ENCODE results near the gene ZCWPW1. TPM values are rescaled to one million over a fixed set of nuclear protein-coding genes. Genes with fewer than 3 reads are reported as not detected.

Gene ZCWPW1
- total RNA-seq, 2 donors from 2014 or later = 1.1 to 1.3 TPM

DNA sequence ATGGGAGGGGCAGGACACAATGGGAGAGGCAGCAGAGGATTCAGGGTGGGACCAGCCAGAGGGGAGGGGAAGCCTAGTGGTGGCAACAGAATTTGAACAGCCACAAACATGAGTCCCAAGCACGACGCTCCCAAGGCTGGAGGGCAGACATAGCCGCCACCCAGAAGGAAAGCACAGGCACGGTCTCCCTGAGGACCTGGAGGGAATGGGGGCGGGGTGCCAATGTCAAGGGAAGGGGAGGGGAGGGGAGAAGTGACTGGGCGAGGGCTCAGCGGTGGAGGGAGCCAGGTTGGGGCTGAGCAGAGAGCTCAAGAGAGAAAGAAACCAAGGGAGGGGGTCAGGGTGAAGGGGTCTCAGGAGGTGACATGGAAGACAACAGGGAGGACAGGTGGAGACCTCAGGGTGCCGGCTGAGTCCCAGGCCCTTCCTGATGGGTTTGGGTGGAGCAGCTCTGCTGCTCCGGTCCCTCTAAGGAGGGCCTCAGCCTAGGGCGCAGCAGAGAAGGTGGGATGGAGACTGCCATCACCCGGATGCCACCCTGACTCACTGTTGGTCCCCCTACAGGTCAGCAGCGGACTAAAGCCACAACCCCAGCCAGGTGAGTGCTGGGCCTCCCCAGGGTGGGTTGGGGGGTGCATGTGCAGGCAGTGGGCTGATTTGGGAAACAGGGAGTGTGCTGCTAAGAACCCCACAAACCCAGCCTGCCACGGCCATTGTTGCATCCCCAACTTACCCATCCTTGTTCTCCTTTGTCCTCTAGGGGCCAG is 31.0 kb downstream of the ZCWPW1 start:
- no peak for DNase-seq
- no peaks in the 10 kb centered on the region for H3K4me1 ChIP-seq
- no peak overlapping the region for H3K27ac ChIP-seq
- TF ChIP-seq, protein P1, sequence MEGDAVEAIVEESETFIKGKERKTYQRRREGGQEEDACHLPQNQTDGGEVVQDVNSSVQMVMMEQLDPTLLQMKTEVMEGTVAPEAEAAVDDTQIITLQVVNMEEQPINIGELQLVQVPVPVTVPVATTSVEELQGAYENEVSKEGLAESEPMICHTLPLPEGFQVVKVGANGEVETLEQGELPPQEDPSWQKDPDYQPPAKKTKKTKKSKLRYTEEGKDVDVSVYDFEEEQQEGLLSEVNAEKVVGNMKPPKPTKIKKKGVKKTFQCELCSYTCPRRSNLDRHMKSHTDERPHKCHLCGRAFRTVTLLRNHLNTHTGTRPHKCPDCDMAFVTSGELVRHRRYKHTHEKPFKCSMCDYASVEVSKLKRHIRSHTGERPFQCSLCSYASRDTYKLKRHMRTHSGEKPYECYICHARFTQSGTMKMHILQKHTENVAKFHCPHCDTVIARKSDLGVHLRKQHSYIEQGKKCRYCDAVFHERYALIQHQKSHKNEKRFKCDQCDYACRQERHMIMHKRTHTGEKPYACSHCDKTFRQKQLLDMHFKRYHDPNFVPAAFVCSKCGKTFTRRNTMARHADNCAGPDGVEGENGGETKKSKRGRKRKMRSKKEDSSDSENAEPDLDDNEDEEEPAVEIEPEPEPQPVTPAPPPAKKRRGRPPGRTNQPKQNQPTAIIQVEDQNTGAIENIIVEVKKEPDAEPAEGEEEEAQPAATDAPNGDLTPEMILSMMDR (IDR thresholded peaks at IDR 0.05) = no peak
- no peaks in the 10 kb centered on the region for H3K27me3 ChIP-seq
- H3K9ac ChIP-seq (ENCODE audit: low read depth in 2 of 2, low read length in 2 of 2) = no peak overlapping the region
- no peaks in the 10 kb centered on the region for H3K9me3 ChIP-seq
- no peaks in the 10 kb centered on the region for H3K36me3 ChIP-seq
- intact Hi-C loops (cut with DNase I) = no loop called here
- H3K4me3 ChIP-seq = no peak overlapping the region

DNA sequence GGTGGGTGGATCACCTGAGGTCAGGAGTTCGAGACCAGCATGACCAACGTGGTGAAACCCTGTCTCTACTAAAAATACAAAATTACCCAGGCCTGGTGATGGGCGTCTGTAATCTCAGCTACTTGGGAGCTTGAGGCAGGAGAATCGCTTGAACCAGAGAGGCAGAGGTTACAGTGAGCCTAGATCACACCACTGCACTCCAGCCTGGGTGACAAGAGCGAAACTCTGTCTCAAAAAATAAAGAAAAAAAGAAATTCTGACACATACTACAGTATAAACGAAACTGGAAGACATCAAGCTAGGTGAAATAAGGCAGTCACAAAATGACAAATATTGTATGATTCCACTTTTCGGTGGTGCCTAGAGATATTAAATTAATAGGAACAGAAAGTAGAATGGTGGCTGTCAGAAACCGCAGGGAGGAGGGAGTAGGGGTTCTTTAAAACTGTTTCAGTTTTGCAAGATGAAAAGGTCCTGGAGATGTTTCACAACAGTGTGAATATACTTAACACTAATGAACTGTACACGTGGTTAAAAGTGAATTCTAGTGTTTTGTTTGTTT is 32.0 kb downstream of the ZCWPW1 start:
- intact Hi-C loops (cut with DNase I) = no loop called here
- H3K9ac ChIP-seq (ENCODE audit: low read depth in 2 of 2, low read length in 2 of 2) = no peak overlapping the region
- TF ChIP-seq, protein P1 (IDR thresholded peaks at IDR 0.05) = no peak
- no peak overlapping the region for H3K27ac ChIP-seq
- no peak overlapping the region for H3K4me3 ChIP-seq
- H3K4me1 ChIP-seq = no peaks in the 10 kb centered on the region
- H3K9me3 ChIP-seq = no peaks in the 10 kb centered on the region
- no peak for DNase-seq
- H3K36me3 ChIP-seq = no peaks in the 10 kb centered on the region
- H3K27me3 ChIP-seq = no peaks in the 10 kb centered on the region

DNA sequence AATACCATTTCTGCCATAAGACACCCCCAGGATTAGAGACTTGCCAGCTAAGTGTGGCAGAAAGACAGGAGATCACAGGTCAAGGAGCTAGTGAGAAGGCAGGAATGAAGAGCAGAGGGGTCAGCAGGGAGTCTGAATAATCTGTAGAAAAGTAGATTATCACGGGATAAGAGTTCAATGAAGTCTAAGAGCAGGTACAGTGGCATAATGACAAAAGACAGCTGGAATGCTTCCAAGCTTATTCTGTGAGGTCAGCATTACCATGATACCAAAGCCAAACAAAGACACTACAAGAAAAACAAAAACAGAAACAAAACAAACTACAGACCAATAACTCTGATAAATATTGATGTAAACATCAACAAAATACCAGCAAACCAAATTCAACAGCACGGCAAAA is 34.4 kb downstream of the ZCWPW1 start:
- Histone ChIP-seq H3K27me3 (no peaks in the 10 kb centered on the region), H3K4me3 (no peak overlapping the region), H3K4me1 (no peaks in the 10 kb centered on the region), H3K36me3 (no peaks in the 10 kb centered on the region), H3K9me3 (no peaks in the 10 kb centered on the region), H3K9ac (ENCODE audit: low read depth in 2 of 2, low read length in 2 of 2) (no peak overlapping the region), H3K27ac (no peak overlapping the region)
- DNase-seq = no peak
- TF ChIP-seq, protein P1 (IDR thresholded peaks at IDR 0.05) = no peak
- intact Hi-C loops (cut with DNase I) = no loop called here

DNA sequence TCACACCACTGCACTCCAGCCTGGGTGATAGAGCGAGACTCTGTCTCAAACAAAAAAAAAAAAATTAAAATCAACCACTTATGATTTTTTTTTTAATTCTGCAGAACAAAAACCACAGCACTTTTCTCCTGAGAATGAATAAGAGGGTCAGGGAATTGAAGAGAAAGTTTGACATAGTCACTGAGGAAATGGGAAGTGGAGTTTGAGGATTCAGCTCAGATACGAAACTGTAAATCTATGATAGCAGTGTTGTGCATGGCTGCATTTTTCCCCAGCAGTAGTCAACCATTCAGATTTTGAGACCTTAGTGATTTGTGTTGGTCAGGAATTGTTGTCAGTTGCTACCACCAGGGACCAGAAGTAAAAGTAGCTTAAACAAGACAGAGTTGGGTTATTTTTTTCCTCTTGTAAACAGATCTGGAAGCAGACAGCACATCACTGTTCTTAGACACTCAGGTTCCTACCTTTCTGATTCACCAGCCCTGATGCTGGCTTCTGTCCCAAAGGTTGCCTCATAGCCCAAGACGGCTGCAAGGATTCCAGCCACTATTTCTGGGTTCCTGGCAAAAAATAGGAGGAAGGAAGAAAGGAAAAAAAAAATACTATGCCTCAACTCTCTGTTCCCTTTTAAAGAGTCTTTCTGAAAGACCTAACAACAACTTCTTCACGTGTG is 35.1 kb downstream of the ZCWPW1 start:
- Histone ChIP-seq H3K27me3 (no peaks in the 10 kb centered on the region), H3K4me1 (no peaks in the 10 kb centered on the region), H3K4me3 (no peak overlapping the region), H3K36me3 (no peaks in the 10 kb centered on the region), H3K9me3 (no peaks in the 10 kb centered on the region), H3K9ac (ENCODE audit: low read depth in 2 of 2, low read length in 2 of 2) (no peak overlapping the region), H3K27ac (no peak overlapping the region)
- TF ChIP-seq, protein P1 (IDR thresholded peaks at IDR 0.05) = no peak
- intact Hi-C loops (cut with DNase I) = no loop called here
- no peak for DNase-seq

DNA sequence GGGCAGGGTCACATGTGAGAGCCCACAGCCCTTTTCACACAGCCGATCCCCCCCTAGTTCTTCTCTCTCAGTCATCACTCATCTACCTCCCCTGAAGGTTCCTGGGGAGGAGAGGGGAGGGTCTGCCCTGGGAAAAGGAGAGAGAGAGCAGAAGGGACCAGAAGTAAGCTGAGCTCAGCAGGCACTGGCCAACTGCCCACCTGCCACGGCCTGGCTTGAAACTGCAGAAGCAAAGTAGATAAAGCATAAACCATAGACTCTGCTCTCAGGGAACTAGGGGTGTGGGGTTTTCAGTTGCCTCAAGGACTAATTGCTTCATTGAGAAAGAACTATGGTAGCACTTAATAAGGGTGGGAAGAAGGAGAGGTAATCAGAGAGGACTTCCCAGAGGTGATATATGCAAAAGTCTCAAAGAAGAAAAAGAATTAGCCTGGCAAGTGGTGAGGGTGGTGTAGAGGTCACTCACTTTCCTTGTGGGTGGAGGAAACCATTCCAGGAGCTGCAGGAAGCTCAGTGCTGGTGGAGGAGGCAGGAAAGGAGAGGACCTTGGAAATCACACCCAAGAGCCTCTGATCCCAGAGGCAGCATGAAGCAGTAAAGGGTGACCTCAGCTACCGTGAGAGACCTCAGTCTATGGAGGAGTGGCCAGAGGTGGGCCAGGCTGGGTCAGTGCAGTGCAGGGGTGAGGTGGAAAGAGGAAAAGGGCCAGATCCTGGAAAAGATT is 38.1 kb downstream of the ZCWPW1 start:
- no peaks in the 10 kb centered on the region for H3K27me3 ChIP-seq
- DNase-seq = no peak
- TF ChIP-seq, protein P1 (IDR thresholded peaks at IDR 0.05) = no peak

More for the DNA sequence above, 38.1 kb downstream of the ZCWPW1 start:
- Histone ChIP-seq H3K27ac (no peak overlapping the region), H3K4me1 (no peaks in the 10 kb centered on the region), H3K9ac (ENCODE audit: low read depth in 2 of 2, low read length in 2 of 2) (no peak overlapping the region), H3K9me3 (no peaks in the 10 kb centered on the region), H3K36me3 (no peaks in the 10 kb centered on the region), H3K4me3 (no peak overlapping the region)
- intact Hi-C loops (cut with DNase I) = no loop called here
